Smooth muscle cell (in vitro differentiated cells): ENCODE data around the gene CMTM2. TPM values are rescaled to one million over a fixed set of nuclear protein-coding genes. Genes with fewer than 3 reads are reported as not detected.
"Not testable (repeated sequence)": the region's sequence is repeated elsewhere in the genome, so short reads cannot be mapped to it uniquely, and the experiment has no call there.

Experiments used
- DNase-seq: peaks from one replicate; lab custom pipeline; 2025; ENCODE audit not compliant: unreplicated experiment; lab: John Stamatoyannopoulos, UW
- H2AFZ ChIP-seq: fragments of 200-600 bp; sonication (generic); 2 replicates; pipeline ENCODE4 v1.6.0; 2016; ENCODE audit warnings: antibody characterized with exemption, low read depth, mild to moderate bottlenecking
- H3F3A ChIP-seq: fragments of 200-600 bp; sonication (generic); 2 replicates; pipeline ENCODE4 v1.6.0; 2017; ENCODE audit warnings: antibody characterized with exemption, low read depth
- H3K27ac ChIP-seq: fragments of 200-600 bp; sonication (generic); 2 replicates; pipeline ENCODE4 v1.5.1; 2016; ENCODE audit warnings: low read depth, mild to moderate bottlenecking
- H3K27me3 ChIP-seq: fragments of 200-600 bp; sonication (generic); 2 replicates; pipeline ENCODE4 v1.6.1; 2016; ENCODE audit warnings: low read depth, mild to moderate bottlenecking
- H3K36me3 ChIP-seq: fragments of 200-600 bp; sonication (generic); 2 replicates; pipeline ENCODE4 v1.5.1; 2016; ENCODE audit warnings: low read depth
- H3K4me1 ChIP-seq: fragments of 200-600 bp; sonication (generic); 2 replicates; pipeline ENCODE4 v1.5.1; 2016; ENCODE audit warnings: low read depth
- H3K4me2 ChIP-seq: fragments of 200-600 bp; sonication (generic); 2 replicates; pipeline ENCODE4 v1.6.0; 2016; ENCODE audit warnings: mild to moderate bottlenecking
- H3K4me3 ChIP-seq: fragments of 200-600 bp; sonication (generic); 2 replicates; pipeline ENCODE4 v1.5.1; 2016; ENCODE audit warnings: mild to moderate bottlenecking
- H3K79me2 ChIP-seq: fragments of 200-600 bp; sonication (generic); 2 replicates; pipeline ENCODE4 v1.6.0; 2016; ENCODE audit warnings: low read depth, mild to moderate bottlenecking
- H3K9ac ChIP-seq: fragments of 200-600 bp; sonication (generic); 2 replicates; pipeline ENCODE4 v1.6.0; 2016; ENCODE audit warnings: low read depth
- H3K9me3 ChIP-seq: fragments of 200-600 bp; sonication (generic); replicated peaks from 2 replicates; pipeline ENCODE4 v1.5.1; 2016; ENCODE audit warnings: low read depth
- H4K20me1 ChIP-seq: fragments of 200-600 bp; sonication (generic); 2 replicates; pipeline ENCODE4 v1.6.0; 2016; ENCODE audit warnings: low read depth
- WGBS: methylation state at CpG from one replicate; pipeline ENCODE4 v1.1.7; 2016; ENCODE audit warnings: low lambda C conversion rate; 5-methylcytosine and 5-hydroxymethylcytosine counted together
- polyA plus RNA-seq: library from polyadenylated mRNA; unstranded; fragments of >200 nt; fragmentation: Nextera tagmentation; extraction: Ambion mirVana; gene quantifications from 2 replicates; pipeline ENCODE4 v1.2.1, GENCODE V29; 2016
- total RNA-seq: library from RNA; depleted of rRNA; stranded (reverse); fragments of >200 nt; gene quantifications from 2 replicates; pipeline ENCODE4 v1.2.3, GENCODE V29; 2014
- TF ChIP-seq, protein P1 (sequence below): fragments of 200-600 bp; sonication (generic); IDR thresholded peaks from 2 replicates; pipeline ENCODE4 v1.5.1; 2017; ENCODE audit warnings: borderline replicate concordance, mild to moderate bottlenecking, antibody characterized with exemption; ENCODE audit not compliant: insufficient read depth, poor library complexity, severe bottlenecking

Gene CMTM2
- total and polyA plus RNA-seq, 2 experiments from 2014 or later, result not detected

GRCh38 chr16:66629856-66630255 lies 50.6 kb downstream of the CMTM2 start:
- Histone ChIP-seq H3K27ac (no peak overlapping the region), H3K4me1 (no peaks in the 10 kb centered on the region), H3K4me3 (no peak overlapping the region), H3K79me2 (no peaks in the 10 kb centered on the region), H3K4me2 (no peak overlapping the region), H3F3A (no peaks in the 10 kb centered on the region), H3K36me3 (no peaks in the 10 kb centered on the region), H3K9me3 (no peaks in the 10 kb centered on the region), H3K9ac (no peak overlapping the region), H2AFZ (no peak overlapping the region), H3K27me3 (no peaks in the 10 kb centered on the region), H4K20me1 (no peaks in the 10 kb centered on the region)
- DNase-seq, result no peak
- TF ChIP-seq, protein P1, sequence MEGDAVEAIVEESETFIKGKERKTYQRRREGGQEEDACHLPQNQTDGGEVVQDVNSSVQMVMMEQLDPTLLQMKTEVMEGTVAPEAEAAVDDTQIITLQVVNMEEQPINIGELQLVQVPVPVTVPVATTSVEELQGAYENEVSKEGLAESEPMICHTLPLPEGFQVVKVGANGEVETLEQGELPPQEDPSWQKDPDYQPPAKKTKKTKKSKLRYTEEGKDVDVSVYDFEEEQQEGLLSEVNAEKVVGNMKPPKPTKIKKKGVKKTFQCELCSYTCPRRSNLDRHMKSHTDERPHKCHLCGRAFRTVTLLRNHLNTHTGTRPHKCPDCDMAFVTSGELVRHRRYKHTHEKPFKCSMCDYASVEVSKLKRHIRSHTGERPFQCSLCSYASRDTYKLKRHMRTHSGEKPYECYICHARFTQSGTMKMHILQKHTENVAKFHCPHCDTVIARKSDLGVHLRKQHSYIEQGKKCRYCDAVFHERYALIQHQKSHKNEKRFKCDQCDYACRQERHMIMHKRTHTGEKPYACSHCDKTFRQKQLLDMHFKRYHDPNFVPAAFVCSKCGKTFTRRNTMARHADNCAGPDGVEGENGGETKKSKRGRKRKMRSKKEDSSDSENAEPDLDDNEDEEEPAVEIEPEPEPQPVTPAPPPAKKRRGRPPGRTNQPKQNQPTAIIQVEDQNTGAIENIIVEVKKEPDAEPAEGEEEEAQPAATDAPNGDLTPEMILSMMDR, result no peak
- WGBS, result 81% methylated on average over 5 of the region's 5 CpGs

DNA sequence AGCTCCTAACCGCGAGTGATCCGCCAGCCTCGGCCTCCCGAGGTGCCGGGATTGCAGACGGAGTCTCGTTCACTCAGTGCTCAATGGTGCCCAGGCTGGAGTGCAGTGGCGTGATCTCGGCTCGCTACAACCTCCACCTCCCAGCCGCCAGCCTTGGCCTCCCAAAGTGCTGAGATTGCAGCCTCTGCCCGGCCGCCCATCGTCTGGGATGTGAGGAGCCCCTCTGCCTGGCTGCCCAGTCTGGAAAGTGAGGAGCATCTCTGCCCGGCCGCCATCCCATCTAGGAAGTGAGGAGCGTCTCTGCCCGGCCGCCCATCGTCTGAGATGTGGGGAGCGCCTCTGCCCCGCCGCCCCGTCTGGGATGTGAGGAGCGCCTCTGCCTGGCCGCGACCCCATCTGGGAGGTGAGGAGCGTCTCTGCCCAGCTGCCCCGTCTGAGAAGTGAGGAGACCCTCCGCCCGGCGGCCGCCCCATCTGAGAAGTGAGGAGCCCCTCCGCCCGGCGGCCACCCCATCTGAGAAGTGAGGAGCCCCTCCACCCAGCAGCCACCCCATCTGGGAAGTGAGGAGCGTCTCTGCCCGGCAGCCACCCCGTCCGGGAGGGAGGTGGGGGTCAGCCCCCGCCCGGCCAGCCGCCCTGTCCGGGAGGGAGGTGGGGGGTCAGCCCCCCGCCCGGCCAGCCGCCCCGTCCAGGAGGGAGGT lies 51.4 kb downstream of the CMTM2 start:
- H3K4me3 ChIP-seq, H3K9me3 ChIP-seq, H3K27ac ChIP-seq, H2AFZ ChIP-seq, H3K27me3 ChIP-seq, DNase-seq, H3K79me2 ChIP-seq, H3K4me2 ChIP-seq, H3K4me1 ChIP-seq, H3K36me3 ChIP-seq, H3K9ac ChIP-seq, H3F3A ChIP-seq, H4K20me1 ChIP-seq: not testable (repeated sequence)
- WGBS, result 100% methylated on average over 13 of the region's 49 CpGs

- H3F3A ChIP-seq, H3K9me3 ChIP-seq, H3K27ac ChIP-seq, H3K79me2 ChIP-seq, H3K4me2 ChIP-seq, H3K27me3 ChIP-seq, H4K20me1 ChIP-seq, H3K4me1 ChIP-seq, H2AFZ ChIP-seq, H3K4me3 ChIP-seq, DNase-seq, H3K36me3 ChIP-seq, H3K9ac ChIP-seq: not testable (repeated sequence)
- WGBS, result 96% methylated on average over 4 of the region's 4 CpGs
Measured at GRCh38 chr16:66631558-66631957, 52.3 kb downstream of the CMTM2 start.

DNA sequence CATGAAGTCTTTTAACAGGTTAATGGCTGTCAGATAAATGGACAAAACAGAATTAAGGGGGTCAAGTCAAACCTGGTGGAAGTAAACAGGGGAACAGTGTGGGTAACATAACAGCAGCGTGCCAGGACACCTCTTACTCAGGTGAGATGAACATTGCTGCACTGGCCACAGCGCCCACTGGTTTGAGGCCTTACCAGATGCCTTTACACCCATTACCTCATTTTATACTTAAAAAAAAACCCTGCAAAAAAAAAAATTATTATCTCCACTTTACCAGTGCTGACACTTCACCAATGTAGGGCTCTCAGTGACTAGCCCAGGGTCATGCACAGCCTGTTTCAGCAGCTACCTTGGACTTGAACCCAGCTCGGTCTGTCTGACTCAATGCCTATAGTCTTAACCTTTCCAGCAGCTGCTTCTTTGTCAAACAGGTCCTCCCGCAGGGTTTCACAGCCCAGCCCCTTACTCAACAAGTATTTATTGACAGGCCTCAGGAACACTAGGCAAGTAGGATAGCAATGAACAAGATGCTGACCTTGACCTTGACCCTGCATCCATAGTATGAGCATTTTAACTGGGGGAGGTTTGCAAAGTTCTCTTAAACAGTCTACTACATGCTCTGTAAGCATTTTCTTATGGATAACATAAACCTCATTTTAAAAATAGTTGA lies 55.4 kb downstream of the CMTM2 start:
- WGBS, result 94% methylated on average over 4 of the region's 4 CpGs
- Histone ChIP-seq H3K27ac (no peak overlapping the region), H3K79me2 (no peaks in the 10 kb centered on the region), H3K36me3 (no peaks in the 10 kb centered on the region), H3K27me3 (no peaks in the 10 kb centered on the region), H3K4me2 (no peak overlapping the region), H3K4me3 (no peak overlapping the region), H4K20me1 (peaks cover 5% of the 10 kb centered on the region), H3F3A (no peaks in the 10 kb centered on the region), H3K9ac (no peak overlapping the region), H3K9me3 (no peaks in the 10 kb centered on the region), H2AFZ (no peak overlapping the region), H3K4me1 (no peaks in the 10 kb centered on the region)
- TF ChIP-seq, protein P1, result no peak
- DNase-seq, result no peak
